Measurements from ENCODE around the gene MGRN1.

GRCh38 chr16:4611337-4612021 lies 13.1 kb upstream of the MGRN1 start:
- TF ChIP-seq POLR2A (IDR thresholded peaks at IDR 0.05; ENCODE audit: low read depth, low read length), result no peak
- no peak for TF ChIP-seq POLR2AphosphoS5 (IDR thresholded peaks at IDR 0.05; ENCODE audit: insufficient read depth, low read depth, low read length)
- no peak for TF ChIP-seq CTCF (IDR thresholded peaks at IDR 0.05; ENCODE audit: extremely low read depth in 1 of 2, insufficient read depth in 1 of 2, low read depth in 1 of 2, low read length in 2 of 2)
- TF ChIP-seq JUN (IDR thresholded peaks at IDR 0.05; ENCODE audit: borderline replicate concordance, insufficient read depth, insufficient read length, low read depth), result no peak
- TF ChIP-seq EZH2 (IDR thresholded peaks at IDR 0.05; ENCODE audit: borderline replicate concordance, low read depth, low read length, severe bottlenecking), result no peak
- no peak for TF ChIP-seq MAX (IDR thresholded peaks at IDR 0.05; ENCODE audit: insufficient read depth, insufficient read length)
- TF ChIP-seq MYC (IDR thresholded peaks at IDR 0.05; ENCODE audit: low read depth, low read length), result no peak

Data from endothelial cell of umbilical vein (primary cell).